Measurements from ENCODE around the gene ROBO3. TPM values are rescaled to one million over a fixed set of nuclear protein-coding genes. Genes with fewer than 3 reads are reported as not detected.

ROBO3 gene
- total RNA-seq, 1 donor from 2014 or later, result 18.9 TPM

DNA sequence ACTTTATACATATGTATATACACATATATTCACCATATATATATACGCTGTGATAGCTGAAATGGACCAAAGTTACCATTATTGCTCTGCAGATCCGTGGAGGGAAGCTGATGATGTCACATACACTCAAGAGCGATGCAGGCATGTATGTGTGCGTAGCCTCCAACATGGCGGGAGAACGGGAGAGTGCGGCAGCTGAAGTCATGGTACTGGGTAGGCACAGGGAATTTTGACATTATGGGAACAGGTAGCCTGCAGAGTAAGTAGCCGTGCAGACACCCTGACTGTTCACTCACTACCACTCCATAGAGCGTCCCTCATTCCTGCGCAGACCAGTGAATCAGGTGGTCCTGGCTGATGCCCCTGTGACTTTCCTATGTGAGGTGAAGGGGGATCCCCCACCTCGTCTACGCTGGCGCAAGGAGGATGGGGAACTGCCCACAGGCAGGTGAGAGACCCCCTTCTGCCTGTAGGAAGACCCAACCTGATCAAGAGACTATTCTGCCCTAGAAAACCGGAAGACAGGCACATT is 4.7 kb downstream of the ROBO3 start:
- H3K4me1 ChIP-seq, result peaks cover 22% of the 10 kb centered on the region
- intact Hi-C loops (cut with DNase I), result no loop called here
- no peaks in the 10 kb centered on the region for H3K36me3 ChIP-seq
- no peak overlapping the region for H3K27ac ChIP-seq
- no peaks in the 10 kb centered on the region for H3K9me3 ChIP-seq
- peaks cover 9% of the 10 kb centered on the region for H3K27me3 ChIP-seq
- DNase-seq (ENCODE audit: extremely low spot score in 2 of 2), result no peak
- no peak overlapping the region for H3K4me3 ChIP-seq
- TF ChIP-seq POLR2A (IDR thresholded peaks at IDR 0.05), result no peak
- TF ChIP-seq POLR2AphosphoS5 (IDR thresholded peaks at IDR 0.05; ENCODE audit: insufficient read depth in 1 of 2, low read depth in 1 of 2), result no peak
- TF ChIP-seq, protein P1, sequence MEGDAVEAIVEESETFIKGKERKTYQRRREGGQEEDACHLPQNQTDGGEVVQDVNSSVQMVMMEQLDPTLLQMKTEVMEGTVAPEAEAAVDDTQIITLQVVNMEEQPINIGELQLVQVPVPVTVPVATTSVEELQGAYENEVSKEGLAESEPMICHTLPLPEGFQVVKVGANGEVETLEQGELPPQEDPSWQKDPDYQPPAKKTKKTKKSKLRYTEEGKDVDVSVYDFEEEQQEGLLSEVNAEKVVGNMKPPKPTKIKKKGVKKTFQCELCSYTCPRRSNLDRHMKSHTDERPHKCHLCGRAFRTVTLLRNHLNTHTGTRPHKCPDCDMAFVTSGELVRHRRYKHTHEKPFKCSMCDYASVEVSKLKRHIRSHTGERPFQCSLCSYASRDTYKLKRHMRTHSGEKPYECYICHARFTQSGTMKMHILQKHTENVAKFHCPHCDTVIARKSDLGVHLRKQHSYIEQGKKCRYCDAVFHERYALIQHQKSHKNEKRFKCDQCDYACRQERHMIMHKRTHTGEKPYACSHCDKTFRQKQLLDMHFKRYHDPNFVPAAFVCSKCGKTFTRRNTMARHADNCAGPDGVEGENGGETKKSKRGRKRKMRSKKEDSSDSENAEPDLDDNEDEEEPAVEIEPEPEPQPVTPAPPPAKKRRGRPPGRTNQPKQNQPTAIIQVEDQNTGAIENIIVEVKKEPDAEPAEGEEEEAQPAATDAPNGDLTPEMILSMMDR (IDR thresholded peaks at IDR 0.05), result no peak

DNA sequence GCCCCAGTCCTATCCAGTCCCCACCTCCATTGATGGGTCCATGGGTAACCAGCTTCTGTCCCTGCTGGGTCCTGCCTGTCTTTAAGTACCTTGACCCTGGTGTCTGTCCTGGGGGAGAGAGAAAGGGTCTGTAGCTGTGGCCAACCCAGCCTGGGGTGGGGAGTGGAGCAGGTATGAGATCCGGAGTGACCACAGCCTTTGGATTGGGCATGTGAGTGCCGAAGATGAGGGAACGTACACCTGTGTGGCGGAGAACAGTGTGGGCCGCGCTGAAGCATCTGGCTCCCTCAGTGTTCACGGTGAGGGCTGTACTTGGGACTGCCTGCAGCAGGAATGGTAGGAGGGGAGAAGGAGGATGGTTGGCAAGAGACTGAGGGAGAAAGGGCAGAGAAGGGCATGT is 5.2 kb downstream of the ROBO3 start:
- no peak for DNase-seq (ENCODE audit: extremely low spot score in 2 of 2)
- H3K27me3 ChIP-seq, result peaks cover 9% of the 10 kb centered on the region
- H3K4me3 ChIP-seq, result no peak overlapping the region
- TF ChIP-seq POLR2A (IDR thresholded peaks at IDR 0.05) (no peak), POLR2AphosphoS5 (IDR thresholded peaks at IDR 0.05; ENCODE audit: insufficient read depth in 1 of 2, low read depth in 1 of 2) (no peak)
- TF ChIP-seq, protein P1 (IDR thresholded peaks at IDR 0.05), result no peak
- H3K9me3 ChIP-seq, result no peaks in the 10 kb centered on the region
- H3K36me3 ChIP-seq, result no peaks in the 10 kb centered on the region
- intact Hi-C loops (cut with DNase I), result no loop called here
- H3K27ac ChIP-seq, result no peak overlapping the region
- peaks cover 18% of the 10 kb centered on the region for H3K4me1 ChIP-seq

DNA sequence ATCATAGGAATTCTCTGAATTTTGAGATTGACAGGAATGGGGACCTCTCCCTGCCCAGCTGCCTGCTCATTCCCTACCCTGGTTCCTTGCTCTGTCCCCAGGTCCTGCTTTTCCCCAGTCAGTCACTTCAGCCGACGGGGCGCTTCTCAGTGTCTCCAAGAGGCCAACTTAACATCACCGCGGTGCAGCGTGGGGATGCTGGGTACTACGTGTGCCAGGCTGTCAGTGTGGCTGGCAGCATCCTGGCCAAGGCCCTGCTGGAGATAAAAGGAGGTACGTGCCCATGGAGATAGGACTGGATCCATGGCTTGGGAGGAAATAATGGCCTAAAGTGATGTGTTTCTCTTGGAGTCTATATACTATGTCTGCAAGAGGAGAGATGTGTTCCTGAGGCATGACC is 7.0 kb downstream of the ROBO3 start:
- no peak overlapping the region for H3K27ac ChIP-seq
- no peaks in the 10 kb centered on the region for H3K9me3 ChIP-seq
- DNase-seq (ENCODE audit: extremely low spot score in 2 of 2), result no peak
- intact Hi-C loops (cut with DNase I), result no loop called here
- H3K36me3 ChIP-seq, result no peaks in the 10 kb centered on the region
- TF ChIP-seq POLR2AphosphoS5 (IDR thresholded peaks at IDR 0.05; ENCODE audit: insufficient read depth in 1 of 2, low read depth in 1 of 2), result no peak
- TF ChIP-seq, protein P1 (IDR thresholded peaks at IDR 0.05), result no peak
- H3K4me3 ChIP-seq, result no peak overlapping the region
- H3K27me3 ChIP-seq, result peaks cover 9% of the 10 kb centered on the region
- peaks cover 24% of the 10 kb centered on the region for H3K4me1 ChIP-seq

DNA sequence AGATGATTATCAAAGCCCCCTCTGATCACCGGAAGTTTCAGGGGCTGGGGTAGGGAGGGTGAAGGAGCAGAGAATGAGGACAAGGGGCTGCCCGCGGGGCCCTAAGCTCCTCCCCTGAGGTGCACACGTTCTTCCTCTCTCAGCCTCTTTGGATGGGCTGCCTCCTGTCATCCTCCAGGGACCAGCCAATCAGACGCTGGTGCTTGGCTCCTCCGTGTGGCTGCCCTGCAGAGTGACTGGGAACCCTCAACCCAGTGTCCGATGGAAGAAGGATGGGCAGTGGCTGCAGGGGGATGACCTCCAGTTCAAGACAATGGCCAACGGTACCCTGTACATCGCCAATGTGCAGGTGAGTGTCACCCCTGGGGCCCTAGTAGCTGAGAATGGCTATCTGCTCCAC is 7.5 kb downstream of the ROBO3 start:
- TF ChIP-seq, protein P1 (IDR thresholded peaks at IDR 0.05), result no peak
- TF ChIP-seq POLR2A (IDR thresholded peaks at IDR 0.05) (no peak), POLR2AphosphoS5 (IDR thresholded peaks at IDR 0.05; ENCODE audit: insufficient read depth in 1 of 2, low read depth in 1 of 2) (no peak)
- peaks cover 29% of the 10 kb centered on the region for H3K4me1 ChIP-seq
- no peaks in the 10 kb centered on the region for H3K9me3 ChIP-seq
- no peak overlapping the region for H3K4me3 ChIP-seq
- no peak overlapping the region for H3K27ac ChIP-seq
- no peaks in the 10 kb centered on the region for H3K36me3 ChIP-seq
- no peak for DNase-seq (ENCODE audit: extremely low spot score in 2 of 2)
- intact Hi-C loops (cut with DNase I), result no loop called here
- peaks cover 9% of the 10 kb centered on the region for H3K27me3 ChIP-seq

DNA sequence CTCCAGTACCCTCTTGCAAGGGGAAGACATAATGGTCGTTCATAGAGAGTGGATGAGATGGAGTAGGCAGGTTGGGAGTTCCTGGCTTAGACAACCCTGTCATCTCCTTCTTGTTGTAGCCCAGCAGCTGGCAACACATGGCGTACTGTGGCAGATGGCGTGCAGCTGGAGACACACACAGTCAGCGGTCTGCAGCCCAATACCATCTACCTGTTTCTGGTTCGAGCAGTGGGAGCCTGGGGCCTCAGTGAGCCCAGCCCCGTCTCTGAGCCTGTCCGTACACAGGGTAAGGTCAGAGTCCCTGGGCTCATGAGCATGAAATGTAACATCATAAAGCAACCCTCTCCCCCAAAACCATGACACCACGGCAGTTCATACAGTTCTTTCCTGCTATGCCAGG is 8.7 kb downstream of the ROBO3 start:
- H3K27me3 ChIP-seq, result peaks cover 2% of the 10 kb centered on the region
- no peak for DNase-seq (ENCODE audit: extremely low spot score in 2 of 2)
- H3K4me3 ChIP-seq, result no peak overlapping the region
- H3K36me3 ChIP-seq, result no peaks in the 10 kb centered on the region
- intact Hi-C loops (cut with DNase I), result no loop called here
- H3K4me1 ChIP-seq, result peaks cover 25% of the 10 kb centered on the region
- TF ChIP-seq, protein P1 (IDR thresholded peaks at IDR 0.05), result no peak
- TF ChIP-seq POLR2AphosphoS5 (IDR thresholded peaks at IDR 0.05; ENCODE audit: insufficient read depth in 1 of 2, low read depth in 1 of 2) (no peak), POLR2A (IDR thresholded peaks at IDR 0.05) (no peak)
- no peaks in the 10 kb centered on the region for H3K9me3 ChIP-seq
- H3K27ac ChIP-seq, result no peak overlapping the region

All from vagina (tissue), 2 donors.